ENCODE data around the gene TSPAN16. TPM values are rescaled to one million over a fixed set of nuclear protein-coding genes. Genes with fewer than 3 reads are reported as not detected.
"Not testable (repeated sequence)": the region's sequence is repeated elsewhere in the genome, so short reads cannot be mapped to it uniquely, and the experiment has no call there.

The TSPAN16 gene
- total RNA-seq, 1 experiment from 2014 or later, result not detected

DNA sequence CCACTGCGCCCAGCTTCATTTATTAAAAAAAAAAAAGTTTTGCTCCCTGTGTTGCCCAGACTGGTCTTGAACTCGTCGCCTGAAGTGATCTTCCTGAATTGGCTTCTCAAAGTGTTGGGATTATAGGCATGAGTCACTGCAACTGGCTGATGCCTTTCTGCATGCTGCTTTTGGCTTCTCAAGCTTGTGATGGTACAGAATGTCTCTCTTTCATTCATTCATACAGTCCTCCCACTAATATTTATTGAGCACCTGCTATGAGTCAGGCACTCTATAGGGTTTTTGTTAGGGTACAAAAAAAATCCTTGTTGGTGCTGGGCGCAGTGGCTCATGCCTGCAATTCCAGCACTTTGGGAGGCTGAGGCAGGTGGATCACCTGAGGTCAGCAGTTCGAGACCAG lies 9.0 kb downstream of the TSPAN16 start:
- no peaks in the 10 kb centered on the region for H3K27me3 Mint-ChIP-seq (ENCODE audit: insufficient read depth, unreplicated experiment)
- Histone ChIP-seq H3K4me1 (no peaks in the 10 kb centered on the region), H3K27me3 (replicated peaks; ENCODE audit: control insufficient read depth, insufficient read depth, low read length) (no peaks in the 10 kb centered on the region), H3K9me3 (no peaks in the 10 kb centered on the region), H3K36me3 (ENCODE audit: control insufficient read depth, insufficient read depth, low read length) (no peaks in the 10 kb centered on the region), H3K4me3 (ENCODE audit: low read depth, low read length) (no peak overlapping the region)
- no peaks in the 10 kb centered on the region for H3K4me1 Mint-ChIP-seq (ENCODE audit: low read depth, unreplicated experiment)
- no peaks in the 10 kb centered on the region for H3K36me3 Mint-ChIP-seq (ENCODE audit: insufficient read depth, unreplicated experiment)
- intact Hi-C loops (cut with micrococcal nuclease; ENCODE audit: unreplicated experiment), result no loop called here
- H3K27ac Mint-ChIP-seq (ENCODE audit: unreplicated experiment), result no peak overlapping the region
- BruUV-seq (replicated peaks), result no TSS peak
- no peaks in the 10 kb centered on the region for H3K9me3 Mint-ChIP-seq (ENCODE audit: unreplicated experiment)
- ChIA-PET POLR2A (no interaction called here), CTCF (no interaction called here)
- TF ChIP-seq, protein P1, sequence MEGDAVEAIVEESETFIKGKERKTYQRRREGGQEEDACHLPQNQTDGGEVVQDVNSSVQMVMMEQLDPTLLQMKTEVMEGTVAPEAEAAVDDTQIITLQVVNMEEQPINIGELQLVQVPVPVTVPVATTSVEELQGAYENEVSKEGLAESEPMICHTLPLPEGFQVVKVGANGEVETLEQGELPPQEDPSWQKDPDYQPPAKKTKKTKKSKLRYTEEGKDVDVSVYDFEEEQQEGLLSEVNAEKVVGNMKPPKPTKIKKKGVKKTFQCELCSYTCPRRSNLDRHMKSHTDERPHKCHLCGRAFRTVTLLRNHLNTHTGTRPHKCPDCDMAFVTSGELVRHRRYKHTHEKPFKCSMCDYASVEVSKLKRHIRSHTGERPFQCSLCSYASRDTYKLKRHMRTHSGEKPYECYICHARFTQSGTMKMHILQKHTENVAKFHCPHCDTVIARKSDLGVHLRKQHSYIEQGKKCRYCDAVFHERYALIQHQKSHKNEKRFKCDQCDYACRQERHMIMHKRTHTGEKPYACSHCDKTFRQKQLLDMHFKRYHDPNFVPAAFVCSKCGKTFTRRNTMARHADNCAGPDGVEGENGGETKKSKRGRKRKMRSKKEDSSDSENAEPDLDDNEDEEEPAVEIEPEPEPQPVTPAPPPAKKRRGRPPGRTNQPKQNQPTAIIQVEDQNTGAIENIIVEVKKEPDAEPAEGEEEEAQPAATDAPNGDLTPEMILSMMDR (IDR thresholded peaks at IDR 0.05; ENCODE audit: insufficient read depth in 1 of 2, low read depth in 1 of 2, low read length in 1 of 2, severe bottlenecking in 1 of 2, unreplicated experiment in 1 of 2), result no peak
- no peak overlapping the region for H3K4me3 Mint-ChIP-seq (ENCODE audit: unreplicated experiment)
- DNase-seq, result no peak

DNA sequence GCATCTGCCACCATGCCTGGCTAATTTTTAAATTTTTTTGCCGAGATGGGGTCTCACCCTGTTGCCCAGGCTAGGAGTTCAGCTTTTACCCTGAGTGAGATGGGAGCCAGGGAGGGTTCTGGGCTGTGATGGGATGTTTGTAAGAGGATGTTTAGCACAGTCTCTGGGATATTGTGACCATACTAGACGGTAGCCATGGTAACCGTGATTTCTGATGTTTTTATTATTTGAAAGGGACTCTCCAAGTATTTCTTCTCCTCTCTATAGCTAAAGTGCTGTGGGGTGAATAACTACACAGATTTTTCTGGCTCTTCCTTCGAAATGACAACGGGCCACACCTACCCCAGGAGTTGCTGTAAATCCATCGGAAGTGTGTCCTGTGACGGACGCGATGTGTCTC lies 10.4 kb downstream of the TSPAN16 start:
- ChIA-PET CTCF (no interaction called here), POLR2A (no interaction called here)
- Mint-ChIP-seq H3K27ac (ENCODE audit: unreplicated experiment) (no peak overlapping the region), H3K9me3 (ENCODE audit: unreplicated experiment) (no peaks in the 10 kb centered on the region), H3K4me3 (ENCODE audit: unreplicated experiment) (no peak overlapping the region), H3K36me3 (ENCODE audit: insufficient read depth, unreplicated experiment) (no peaks in the 10 kb centered on the region), H3K27me3 (ENCODE audit: insufficient read depth, unreplicated experiment) (no peaks in the 10 kb centered on the region), H3K4me1 (ENCODE audit: low read depth, unreplicated experiment) (no peaks in the 10 kb centered on the region)
- H3K4me1 ChIP-seq, result no peaks in the 10 kb centered on the region
- intact Hi-C loops (cut with micrococcal nuclease; ENCODE audit: unreplicated experiment), result no loop called here
- DNase-seq, result no peak
- H3K27me3 ChIP-seq (replicated peaks; ENCODE audit: control insufficient read depth, insufficient read depth, low read length), result no peaks in the 10 kb centered on the region
- no peaks in the 10 kb centered on the region for H3K36me3 ChIP-seq (ENCODE audit: control insufficient read depth, insufficient read depth, low read length)
- H3K9me3 ChIP-seq, result no peaks in the 10 kb centered on the region
- TF ChIP-seq, protein P1 (IDR thresholded peaks at IDR 0.05; ENCODE audit: insufficient read depth in 1 of 2, low read depth in 1 of 2, low read length in 1 of 2, severe bottlenecking in 1 of 2, unreplicated experiment in 1 of 2), result no peak
- BruUV-seq (replicated peaks), result no TSS peak
- H3K4me3 ChIP-seq (ENCODE audit: low read depth, low read length), result no peak overlapping the region

DNA sequence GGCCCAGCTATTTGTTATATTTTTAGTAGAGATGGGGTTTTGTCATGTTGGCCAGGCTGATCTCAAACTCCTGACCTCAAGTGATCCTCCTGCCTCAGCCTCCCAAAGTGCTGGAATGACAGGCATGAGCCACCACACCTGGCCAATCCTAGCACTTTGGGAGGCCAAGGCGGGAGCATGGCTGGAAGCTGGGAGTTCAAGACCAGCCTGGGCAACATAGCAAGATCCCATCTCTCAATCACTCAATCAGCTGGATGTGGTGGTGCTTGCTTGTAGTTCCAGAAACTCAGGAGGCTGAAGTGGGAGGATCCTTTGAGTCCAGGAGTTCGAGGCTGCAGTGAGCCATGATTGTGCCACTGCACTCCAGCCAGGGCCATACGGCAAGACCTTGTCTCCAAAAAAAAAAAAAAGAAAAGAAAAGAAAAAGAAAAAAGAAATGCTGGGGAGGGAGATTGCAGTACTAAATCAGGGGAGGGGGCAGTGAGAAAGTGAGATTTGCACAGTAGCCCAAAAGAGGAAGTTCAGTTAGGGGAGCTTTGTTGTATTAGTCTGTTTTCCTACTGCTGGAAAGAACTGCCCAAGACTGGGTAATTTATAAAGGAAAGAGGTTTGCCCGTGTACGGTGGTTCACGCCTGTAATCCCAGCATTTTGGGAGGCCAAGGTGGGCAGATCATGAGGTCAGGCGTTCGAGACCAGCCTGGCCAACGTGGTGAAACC lies 24.5 kb downstream of the TSPAN16 start:
- H3K4me1 ChIP-seq; H3K4me3 ChIP-seq (ENCODE audit: low read depth, low read length); POLR2A ChIA-PET; H3K27me3 ChIP-seq (replicated peaks; ENCODE audit: control insufficient read depth, insufficient read depth, low read length); CTCF ChIA-PET; DNase-seq; H3K9me3 ChIP-seq; H3K4me3 Mint-ChIP-seq (ENCODE audit: unreplicated experiment); H3K27ac Mint-ChIP-seq (ENCODE audit: unreplicated experiment); H3K9me3 Mint-ChIP-seq (ENCODE audit: unreplicated experiment); H3K27me3 Mint-ChIP-seq (ENCODE audit: insufficient read depth, unreplicated experiment); H3K36me3 ChIP-seq (ENCODE audit: control insufficient read depth, insufficient read depth, low read length); BruUV-seq (replicated peaks); intact Hi-C loops (cut with micrococcal nuclease; ENCODE audit: unreplicated experiment): not testable (repeated sequence)
- Mint-ChIP-seq H3K4me1 (ENCODE audit: low read depth, unreplicated experiment) (peaks cover 24% of the 10 kb centered on the region), H3K36me3 (ENCODE audit: insufficient read depth, unreplicated experiment) (peaks cover 12% of the 10 kb centered on the region)

Measured in Caco-2 (cell line).